ENCODE measurements around the gene NUPR1.
"Not testable (repeated sequence)": the region's sequence is repeated elsewhere in the genome, so short reads cannot be mapped to it uniquely, and the experiment has no call there.

The NUPR1 gene, protein sequence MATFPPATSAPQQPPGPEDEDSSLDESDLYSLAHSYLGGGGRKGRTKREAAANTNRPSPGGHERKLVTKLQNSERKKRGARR

GRCh38 chr16:28538733-28539596 lies at the start of gene NUPR1:
TSS of gene NUPR1 (minus strand) at chr16:28538974. CDS start at chr16:28538907, 67 bp downstream.
- no peak for DNase-seq

- DNase-seq, result no peak
Measured at GRCh38 chr16:28587386-28587785, 48.6 kb upstream of the NUPR1 start.

- no peak for DNase-seq
Measured at GRCh38 chr16:28586466-28586865, 47.7 kb upstream of the NUPR1 start.

- no peak for DNase-seq
Measured at GRCh38 chr16:28585674-28586073, 46.9 kb upstream of the NUPR1 start.

DNA sequence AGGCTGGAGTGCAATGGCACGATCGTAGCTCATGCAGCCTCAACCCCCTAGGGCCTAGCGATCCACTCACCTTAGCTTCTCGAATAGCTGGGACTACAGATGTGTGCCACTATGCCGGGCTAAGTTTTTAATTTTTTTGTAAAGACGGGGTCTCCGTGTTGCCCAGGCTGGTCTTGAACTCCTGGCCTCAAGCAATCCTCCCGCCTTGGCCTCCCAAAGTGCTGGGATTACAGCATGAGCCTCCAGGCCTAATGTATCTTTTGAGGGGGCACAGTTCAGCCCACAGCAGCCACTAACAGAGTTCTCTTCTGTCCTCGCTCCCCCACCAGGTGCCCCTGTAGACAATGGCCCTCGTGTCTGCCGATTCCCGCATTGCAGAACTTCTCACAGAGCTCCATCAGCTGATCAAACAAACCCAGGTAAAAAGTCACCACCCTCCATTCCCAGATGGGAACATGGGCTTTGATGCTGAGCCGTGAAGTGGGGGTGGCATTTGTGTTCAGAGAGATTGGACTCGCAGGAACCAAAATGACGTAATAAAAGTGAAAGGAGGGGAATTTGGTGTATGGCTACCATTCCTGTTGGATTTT lies 42.0 kb upstream of the NUPR1 start:
- no peak for DNase-seq

- DNase-seq, result no peak
Measured at GRCh38 chr16:28575446-28576109, 36.8 kb upstream of the NUPR1 start.

DNA sequence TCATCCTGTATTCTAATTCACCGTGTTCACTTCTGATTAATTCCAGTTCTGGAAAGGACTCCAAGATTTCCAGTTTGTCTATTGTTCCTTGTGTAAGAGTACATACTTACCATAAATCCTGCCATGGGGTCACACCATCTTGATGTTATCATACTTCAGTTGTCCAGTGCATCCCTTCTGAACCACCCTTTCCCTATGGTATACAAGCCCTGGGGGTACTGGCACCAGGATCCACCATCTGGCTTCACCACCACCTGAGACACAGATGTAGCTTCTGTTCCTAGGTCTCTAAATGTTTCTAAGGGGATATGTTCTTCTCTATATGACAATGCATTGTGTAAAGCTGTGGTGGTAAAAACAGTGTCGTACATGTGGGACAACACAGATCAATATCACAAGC lies 36.2 kb upstream of the NUPR1 start:
- DNase-seq, result no peak

DNA sequence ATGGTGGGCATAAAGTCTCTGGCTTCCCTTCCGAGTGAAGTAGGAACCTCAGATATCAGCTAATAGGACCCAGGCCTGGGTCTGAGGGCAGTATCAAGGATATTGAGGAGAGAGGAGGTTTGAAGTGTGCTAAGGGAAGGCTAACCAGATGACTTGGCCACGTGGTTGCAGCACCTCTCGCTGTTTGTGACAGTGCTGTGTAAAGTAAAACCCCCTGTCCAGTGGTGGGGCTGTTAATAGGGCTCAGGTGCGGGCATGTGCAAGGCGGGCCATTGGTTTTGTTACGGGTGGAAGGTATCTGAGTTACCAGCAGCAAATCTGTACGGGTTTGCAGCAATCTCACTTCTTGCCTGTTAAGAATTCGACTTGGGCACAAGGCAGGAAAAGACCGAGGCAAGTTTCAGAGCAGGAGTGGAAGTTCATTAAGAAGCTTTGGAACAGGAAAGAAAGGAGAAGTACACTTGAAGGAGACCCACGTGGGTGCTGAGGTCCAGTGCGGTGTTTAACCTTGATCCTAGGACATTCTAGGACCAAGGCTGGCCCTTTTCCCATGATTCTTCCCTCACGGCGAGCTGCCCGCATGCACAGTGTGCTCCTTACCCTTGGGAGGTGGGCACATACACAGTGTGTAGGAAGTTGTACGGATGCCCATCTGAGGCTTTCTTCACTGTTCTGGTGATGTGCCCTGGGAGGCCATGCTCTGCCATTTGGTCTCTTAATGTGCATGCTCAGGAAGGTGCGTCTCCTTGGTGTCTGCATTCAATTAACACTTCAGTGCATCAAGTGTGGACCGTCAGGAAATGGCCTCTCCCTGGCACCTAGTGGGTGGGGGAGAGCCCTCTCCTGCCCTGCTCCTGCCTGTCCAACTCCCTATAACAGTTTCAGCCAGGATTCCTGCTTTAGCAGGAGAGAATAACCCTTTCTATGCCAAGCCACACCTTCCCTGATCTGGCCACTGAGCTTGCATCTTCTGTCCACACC lies 35.3 kb upstream of the NUPR1 start:
- no peak for DNase-seq

- DNase-seq, result no peak
Measured at GRCh38 chr16:28572696-28573510, 34.1 kb upstream of the NUPR1 start.

GRCh38 chr16:28569968-28570752 lies 31.4 kb upstream of the NUPR1 start:
- DNase-seq, result no peak

GRCh38 chr16:28569021-28569420 lies 30.2 kb upstream of the NUPR1 start:
- DNase-seq, result no peak

GRCh38 chr16:28567292-28567691 lies 28.5 kb upstream of the NUPR1 start:
- no peak for DNase-seq

DNA sequence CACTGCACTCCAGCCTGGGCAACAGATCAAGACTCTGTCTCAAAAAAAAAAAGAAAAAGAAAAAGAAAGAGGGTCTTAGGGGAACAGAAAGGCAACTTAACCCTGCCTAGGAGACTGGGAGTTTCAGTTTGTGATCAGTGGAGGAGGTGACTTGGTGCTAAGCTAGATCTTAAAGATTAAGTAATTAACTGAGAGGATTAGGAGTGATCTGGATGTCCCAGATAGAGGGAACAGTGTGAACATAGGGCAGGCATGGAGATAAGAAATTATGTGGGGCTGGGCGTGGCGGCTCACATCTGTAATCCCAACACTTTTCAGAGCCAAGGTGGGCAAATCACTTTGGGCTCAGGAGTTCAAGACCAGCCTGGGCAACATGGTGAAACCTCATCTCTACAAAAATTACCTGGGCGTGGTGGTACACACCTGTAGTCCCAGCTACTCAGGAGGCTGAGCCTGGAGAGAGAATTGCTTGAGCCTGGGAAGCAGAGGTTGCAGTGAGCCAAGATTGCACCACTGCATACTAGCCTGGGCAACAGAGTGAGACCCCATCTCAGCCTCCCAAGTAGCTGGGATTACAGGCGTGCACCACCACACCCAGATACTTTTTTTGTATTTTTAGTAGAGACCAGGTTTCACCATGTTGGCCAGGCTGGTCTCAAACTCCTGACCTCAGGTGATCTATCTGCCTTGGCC lies 27.6 kb upstream of the NUPR1 start:
- not testable (repeated sequence) for DNase-seq

DNA sequence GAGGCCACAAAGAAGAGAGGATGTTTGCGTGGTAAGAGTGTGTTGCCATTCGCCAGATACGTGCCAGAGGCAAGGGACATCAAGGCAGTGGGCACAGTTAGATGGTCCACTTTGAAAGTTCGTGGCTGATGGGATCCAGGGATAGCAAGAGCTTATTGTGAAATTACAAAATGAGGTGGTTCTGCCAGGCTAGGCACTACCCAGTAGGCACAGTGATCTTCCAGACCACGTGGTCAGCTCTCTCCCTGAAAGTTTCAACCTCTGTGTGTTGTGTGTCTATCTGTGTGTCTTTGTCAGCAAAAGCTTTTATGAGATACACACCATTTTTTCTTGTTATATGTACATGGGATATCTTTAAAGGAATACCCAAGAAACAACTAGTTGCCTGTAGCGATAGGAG lies 24.4 kb upstream of the NUPR1 start:
- no peak for DNase-seq

GRCh38 chr16:28562199-28562598 lies 23.4 kb upstream of the NUPR1 start:
- no peak for DNase-seq

GRCh38 chr16:28561557-28562187 lies 22.9 kb upstream of the NUPR1 start:
- DNase-seq, result no peak

- DNase-seq, result no peak
Measured at GRCh38 chr16:28558456-28558855, 19.7 kb upstream of the NUPR1 start.

GRCh38 chr16:28556914-28557320 lies 18.1 kb upstream of the NUPR1 start:
- DNase-seq, result no peak

GRCh38 chr16:28555561-28555960 lies 16.8 kb upstream of the NUPR1 start:
- no peak for DNase-seq
